Keratinocyte (primary cell): ENCODE data around the gene PRSS21. TPM values are rescaled to one million over a fixed set of nuclear protein-coding genes. Genes with fewer than 3 reads are reported as not detected.

Experiments
- DNase-seq: peaks from one replicate; pipeline ENCODE4 v3.0.0-alpha.2; 2011; ENCODE audit warnings: low read depth, missing footprints, low spot score
- FAIRE-seq: peaks from 2 replicates; lab custom pipeline; 2011; peaks lifted over from hg19 to GRCh38; lab: Jason Lieb, UNC
- H2AFZ ChIP-seq: 2 replicates; pipeline ENCODE4 v1.6.0; 2012; ENCODE audit warnings: low read length, control low read depth, inconsistent platforms; ENCODE audit not compliant: control insufficient read depth
- H3K27ac ChIP-seq: 2 replicates; pipeline ENCODE4 v1.5.1; 2011; ENCODE audit warnings: low read length; ENCODE audit not compliant: control insufficient read depth, insufficient read depth
- H3K27me3 ChIP-seq: 3 replicates; pipeline ENCODE4 v1.6.0; 2011; ENCODE audit warnings: low read length; ENCODE audit not compliant: control insufficient read depth, insufficient read depth; ENCODE audit errors: extremely low read depth
- H3K36me3 ChIP-seq, 2 experiments: 2 replicates in 1 of 2; 3 replicates in 1 of 2; pipeline ENCODE4 v1.5.1; 2011; ENCODE audit warnings: low read length in 2 of 2, mild to moderate bottlenecking in 1 of 2; ENCODE audit not compliant: control insufficient read depth in 2 of 2, insufficient read depth in 2 of 2; ENCODE audit errors: extremely low read depth in 1 of 2
- H3K4me1 ChIP-seq: 3 replicates; pipeline ENCODE4 v1.5.1; 2011; ENCODE audit warnings: low read length; ENCODE audit not compliant: control insufficient read depth, insufficient read depth; ENCODE audit errors: extremely low read depth
- H3K4me2 ChIP-seq: 3 replicates; pipeline ENCODE4 v1.6.0; 2011; ENCODE audit warnings: low read depth, low read length; ENCODE audit not compliant: control insufficient read depth, insufficient read depth; ENCODE audit errors: extremely low read depth
- H3K4me3 ChIP-seq, 3 experiments: fragments of 200-600 bp in 1 of 3; sonication (generic) in 1 of 3; 2 replicates in 2 of 3; 3 replicates in 1 of 3; pipeline ENCODE4 v1.5.1; 2011 to 2016; ENCODE audit warnings: low read length in 3 of 3, mild to moderate bottlenecking in 3 of 3, control low read depth in 2 of 3, inconsistent platforms in 1 of 3, low read depth in 1 of 3, mixed read lengths in 1 of 3, mixed run types in 1 of 3, moderate library complexity in 1 of 3; ENCODE audit not compliant: control insufficient read depth in 2 of 3, insufficient read depth in 2 of 3; ENCODE audit errors: extremely low read depth in 1 of 3
- H3K79me2 ChIP-seq: 2 replicates; pipeline ENCODE4 v1.6.0; 2012; ENCODE audit warnings: low read length; ENCODE audit not compliant: control insufficient read depth, insufficient read depth
- H3K9ac ChIP-seq: 3 replicates; pipeline ENCODE4 v1.6.0; 2011; ENCODE audit warnings: low read length; ENCODE audit not compliant: control insufficient read depth, insufficient read depth; ENCODE audit errors: extremely low read depth
- H3K9me1 ChIP-seq: 3 replicates; pipeline ENCODE4 v1.6.0; 2011; ENCODE audit warnings: low read length; ENCODE audit not compliant: control insufficient read depth, insufficient read depth; ENCODE audit errors: extremely low read depth
- H3K9me3 ChIP-seq: 2 replicates; pipeline ENCODE4 v1.5.1; 2012; ENCODE audit warnings: low read depth, low read length; ENCODE audit not compliant: control insufficient read depth
- H4K20me1 ChIP-seq: 3 replicates; pipeline ENCODE4 v1.6.0; 2011; ENCODE audit warnings: low read length; ENCODE audit not compliant: control insufficient read depth, insufficient read depth; ENCODE audit errors: extremely low read depth
- CTCF ChIP-seq, 3 experiments: IDR thresholded peaks in 1 of 3; conservative IDR thresholded peaks in 1 of 3; optimal IDR thresholded peaks in 1 of 3; 2 replicates in 2 of 3; 3 replicates in 1 of 3; pipeline versions ENCODE3 to v1.5.1; 2011; ENCODE audit warnings: low read length in 3 of 3, mild to moderate bottlenecking in 3 of 3, moderate library complexity in 2 of 3, control low read depth in 1 of 3, inconsistent platforms in 1 of 3; ENCODE audit not compliant: insufficient read depth in 2 of 3; ENCODE audit errors: extremely low read depth in 1 of 3
- EZH2 ChIP-seq: IDR thresholded peaks from one replicate; pipeline ENCODE4 v1.6.1; 2012; ENCODE audit warnings: inconsistent platforms, mild to moderate bottlenecking, low read length, moderate library complexity
- dilution Hi-C: fragments of 300-500 bp; cut with MboI; formaldehyde crosslinking; loops from one replicate; pipeline ENCODE4 v1.7.0; 2020; ENCODE audit warnings: low sequenced_read_pairs; ENCODE audit not compliant: extremely low pct_ligation_motif_present
- polyA plus RNA-seq, 5 experiments: library from polyadenylated mRNA; depleted of rRNA in 3 of 5; stranded (reverse) in 3 of 5; stranded (forward) in 1 of 5; unstranded in 1 of 5; fragments of >200 nt; gene quantifications; 1 replicate in 1 of 5; 2 replicates in 3 of 5; 3 replicates in 1 of 5; pipeline versions ENCODE4 v1.2.1 to v1.2.3, GENCODE V29; 2011 to 2012; ENCODE audit warnings: missing spikeins in 2 of 5, low read depth in 1 of 5, low replicate concordance in 1 of 5

Gene PRSS21
- polyA plus RNA-seq, 1 donor (not counting 4 experiments of a cell fraction or from before 2014, with no cell fraction given) = 0.52 TPM

DNA sequence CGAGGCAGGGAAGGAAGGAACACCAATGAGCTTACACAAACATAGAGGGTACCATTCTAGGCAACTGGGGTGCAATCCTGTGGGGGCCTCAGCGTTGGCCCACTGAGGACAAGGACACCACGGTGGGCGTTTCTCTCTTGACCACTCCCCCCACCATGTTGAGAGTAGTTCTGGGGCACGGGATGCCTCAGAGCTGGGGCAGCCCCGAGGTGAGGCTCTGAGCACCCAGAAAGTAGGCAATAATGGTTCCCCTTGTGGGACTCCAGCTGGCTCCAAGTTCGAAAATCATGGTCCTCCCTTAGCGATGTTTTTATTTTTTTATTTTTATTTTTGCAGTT is 5.1 kb downstream of the PRSS21 start:
- Histone ChIP-seq H2AFZ (no peak overlapping the region), H3K4me2 (no peak overlapping the region), H4K20me1 (no peaks in the 10 kb centered on the region), H3K9ac (no peak overlapping the region), H3K4me1 (peaks cover 3% of the 10 kb centered on the region), H3K27me3 (peaks cover 42% of the 10 kb centered on the region), H3K9me1 (no peaks in the 10 kb centered on the region), H3K27ac (no peak overlapping the region), H3K9me3 (no peaks in the 10 kb centered on the region), H3K79me2 (no peaks in the 10 kb centered on the region), H3K36me3 (no peaks in the 10 kb centered on the region), H3K4me3 (no peak overlapping the region)
- dilution Hi-C loops = no loop called here
- FAIRE-seq (no peak), DNase-seq (no peak)
- TF ChIP-seq CTCF (optimal IDR thresholded peaks at IDR 0.05 in 1 of 3, IDR thresholded peaks at IDR 0.05 in 1 of 3, conservative IDR thresholded peaks at IDR 0.05 in 1 of 3; ENCODE audit: extremely low read depth in 1 of 3, insufficient read depth in 2 of 3, low read length in 3 of 3) = no peak
- no peak for TF ChIP-seq EZH2

DNA sequence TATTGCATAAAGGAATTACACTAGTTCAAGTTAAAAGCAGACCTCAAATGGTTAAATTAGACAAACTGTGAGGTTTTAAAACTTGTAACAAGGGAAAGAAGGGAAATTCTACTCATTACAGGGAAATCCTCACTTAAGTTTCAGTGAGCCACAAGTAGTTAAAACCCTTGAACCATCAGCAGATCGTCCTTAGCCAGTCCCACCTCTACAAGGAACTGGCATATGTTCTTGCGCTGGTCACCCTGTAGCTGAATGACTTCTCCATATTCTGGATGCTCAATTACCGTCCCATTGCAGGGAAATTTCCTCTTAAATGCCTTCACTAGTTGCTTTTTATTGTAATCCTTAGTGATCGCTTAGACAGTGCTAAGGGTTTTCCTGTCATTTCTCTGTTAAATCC is 5.5 kb downstream of the PRSS21 start:
- no peak overlapping the region for H3K4me2 ChIP-seq
- no peak overlapping the region for H2AFZ ChIP-seq
- H3K79me2 ChIP-seq = no peaks in the 10 kb centered on the region
- TF ChIP-seq EZH2 = no peak
- TF ChIP-seq CTCF (optimal IDR thresholded peaks at IDR 0.05 in 1 of 3, IDR thresholded peaks at IDR 0.05 in 1 of 3, conservative IDR thresholded peaks at IDR 0.05 in 1 of 3; ENCODE audit: extremely low read depth in 1 of 3, insufficient read depth in 2 of 3, low read length in 3 of 3) = no peak
- dilution Hi-C loops = no loop called here
- H3K9me3 ChIP-seq = no peaks in the 10 kb centered on the region
- FAIRE-seq (no peak), DNase-seq (no peak)
- no peak overlapping the region for H3K4me3 ChIP-seq
- H4K20me1 ChIP-seq = no peaks in the 10 kb centered on the region
- H3K9ac ChIP-seq = no peak overlapping the region
- peaks cover 44% of the 10 kb centered on the region for H3K27me3 ChIP-seq
- no peaks in the 10 kb centered on the region for H3K9me1 ChIP-seq
- no peak overlapping the region for H3K27ac ChIP-seq
- peaks cover 3% of the 10 kb centered on the region for H3K4me1 ChIP-seq
- no peaks in the 10 kb centered on the region for H3K36me3 ChIP-seq
